IPS-18c (cell line): ENCODE data around the gene SGSM1.
A peak's percentile ranks its signal among the peaks of the same experiment; 100 is the strongest.

Experiments
- H3K4me3 ChIP-seq: 2 replicates; pipeline ENCODE4 v1.7.0; 2013; ENCODE audit warnings: low read depth, mild to moderate bottlenecking, low read length, moderate library complexity; ENCODE audit not compliant: insufficient read depth
- H3K9me3 ChIP-seq: one replicate; pipeline ENCODE4 v1.6.1; 2013; ENCODE audit warnings: mild to moderate bottlenecking, low read length, moderate library complexity; ENCODE audit not compliant: control insufficient read depth, insufficient read depth

Gene SGSM1

DNA sequence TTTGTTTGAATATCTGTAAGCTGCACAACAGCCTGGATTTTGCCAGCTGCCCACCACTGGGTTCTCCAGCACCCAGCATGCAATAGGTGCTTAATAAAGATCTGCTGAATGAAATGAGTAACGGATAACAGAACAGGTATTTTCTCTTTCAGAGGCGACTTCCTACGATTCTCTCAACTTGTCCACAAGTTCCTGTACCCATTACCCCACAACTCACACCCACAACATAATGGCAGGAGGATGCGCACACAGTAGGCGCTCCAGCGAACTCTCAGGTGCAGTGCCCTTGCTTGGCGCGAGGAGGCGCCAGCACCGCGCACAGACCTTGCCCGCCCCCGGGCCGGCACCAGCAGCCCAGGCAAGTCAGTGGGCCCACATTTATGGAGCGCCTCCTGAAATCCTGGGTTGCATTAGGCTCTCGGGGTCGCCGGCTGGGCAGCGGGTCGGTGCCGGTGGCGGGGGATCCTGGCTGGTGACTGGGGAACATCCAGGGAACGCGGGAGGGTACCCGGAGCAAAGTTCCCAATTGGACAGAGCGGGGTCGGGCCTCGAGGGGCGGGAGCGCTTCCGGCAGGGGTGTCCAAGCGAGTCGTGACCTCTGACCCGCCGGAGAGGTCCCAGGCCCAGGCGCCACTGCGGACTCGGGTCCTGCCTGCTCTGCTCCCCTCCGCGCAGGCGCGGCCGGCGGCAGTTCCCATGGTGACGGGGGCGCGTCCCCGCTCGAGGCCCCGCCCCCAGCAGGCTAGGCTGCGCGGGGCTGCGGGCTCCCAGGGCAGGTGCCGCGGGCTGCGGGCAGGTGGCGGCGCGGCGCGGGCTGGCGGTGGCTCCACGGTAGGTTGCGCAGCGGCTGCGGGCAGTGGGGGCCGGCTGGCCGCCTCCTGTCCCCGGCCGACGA, 146.2 kb downstream of the SGSM1 start, which contains the start of gene KIAA1671:
Gene KIAA1671, plus strand, starts transcription at position 775 of the 895 bp plus-strand sequence. CDS start 75,284 bp downstream, outside the sequence.
- H3K4me3 ChIP-seq, result peak within 1 kb of the TSS; percentile 91
- H3K9me3 ChIP-seq, result no peaks in the 10 kb centered on the region

DNA sequence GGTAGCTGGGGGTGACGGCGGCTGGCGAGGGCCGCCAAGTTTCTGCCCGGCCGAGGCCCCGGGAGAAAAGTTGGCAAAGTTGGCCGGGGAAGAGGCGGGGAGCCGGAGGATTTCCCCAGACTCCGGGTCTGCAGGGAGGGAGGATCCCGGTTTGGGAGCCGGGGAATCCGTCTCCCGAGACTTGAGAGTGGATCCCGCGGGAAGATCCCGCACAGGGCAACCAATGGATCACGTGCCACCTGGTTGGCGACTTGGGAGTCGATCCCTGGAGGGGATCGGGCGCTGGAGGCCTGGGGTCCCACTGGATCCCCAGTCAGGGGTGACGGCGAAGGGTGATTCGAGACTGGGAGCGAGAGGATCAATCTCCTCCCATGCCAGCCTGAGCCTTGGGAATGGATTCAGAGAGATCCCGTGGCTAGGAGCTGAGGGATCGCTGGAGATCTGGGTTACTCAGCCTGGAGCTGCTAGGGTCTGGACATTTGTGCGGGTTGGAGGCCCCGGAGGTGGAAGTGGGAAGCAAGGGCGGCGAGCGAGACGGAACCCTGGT, 146.9 kb downstream of the SGSM1 start:
- Histone ChIP-seq H3K4me3 (peak overlapping the region; percentile 91), H3K9me3 (no peaks in the 10 kb centered on the region)

GRCh38 chr22:24953384-24954113, 147.5 kb downstream of the SGSM1 start:
- peak overlapping the region; percentile 91 for H3K4me3 ChIP-seq
- H3K9me3 ChIP-seq, result no peaks in the 10 kb centered on the region

GRCh38 chr22:24954114-24954463, 148.1 kb downstream of the SGSM1 start:
- peak overlapping the region; percentile 91; the same call in 1 of the 2 replicates for H3K4me3 ChIP-seq

GRCh38 chr22:24954856-24955255, 148.8 kb downstream of the SGSM1 start:
- H3K4me3 ChIP-seq, result no peak overlapping the region
- no peaks in the 10 kb centered on the region for H3K9me3 ChIP-seq

More at GRCh38 chr22:24954114-24954463, 148.1 kb downstream of the SGSM1 start:
- H3K9me3 ChIP-seq, result no peaks in the 10 kb centered on the region

DNA sequence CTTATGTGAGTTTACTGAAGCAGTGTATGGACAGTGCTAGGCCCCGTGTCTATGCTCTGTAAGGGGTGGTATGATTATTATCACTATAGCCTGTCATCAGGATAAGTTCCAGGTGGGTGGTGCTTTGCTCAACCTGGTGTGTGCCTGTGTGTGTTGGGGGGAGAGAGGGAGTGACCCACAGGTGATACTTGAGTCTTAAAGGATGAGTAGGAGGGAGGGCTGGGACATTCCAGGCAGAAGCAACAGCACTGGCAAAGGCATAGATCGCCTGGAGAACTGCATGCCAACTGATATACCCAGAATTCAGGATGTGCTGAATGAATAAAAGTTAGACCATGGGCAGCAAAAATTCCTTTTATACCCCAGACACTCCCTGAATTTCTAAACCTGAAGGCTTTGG, 151.0 kb downstream of the SGSM1 start:
- no peak overlapping the region for H3K4me3 ChIP-seq
- no peaks in the 10 kb centered on the region for H3K9me3 ChIP-seq

GRCh38 chr22:24961217-24961844, 155.3 kb downstream of the SGSM1 start:
- no peak overlapping the region for H3K4me3 ChIP-seq
- H3K9me3 ChIP-seq, result no peaks in the 10 kb centered on the region

DNA sequence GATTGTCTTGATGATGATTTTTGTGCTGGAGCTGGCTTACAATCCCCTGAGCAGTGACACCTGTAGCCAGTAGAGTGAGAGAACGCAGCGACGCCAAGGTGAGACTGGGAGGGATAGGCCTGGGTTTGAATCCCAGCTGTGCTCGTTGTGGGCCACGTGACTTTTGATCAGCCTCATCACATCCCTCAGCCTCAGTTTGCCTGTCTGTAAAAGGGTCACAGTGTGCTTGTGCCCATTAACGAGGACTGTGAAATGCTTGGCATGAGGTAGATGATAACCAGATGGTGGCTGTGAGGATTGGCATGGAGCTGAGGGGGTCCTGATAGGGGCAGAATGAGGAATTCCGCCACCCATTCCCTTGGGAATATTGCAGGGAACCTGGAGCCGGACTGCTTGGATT, 156.1 kb downstream of the SGSM1 start:
- Histone ChIP-seq H3K9me3 (no peaks in the 10 kb centered on the region), H3K4me3 (no peak overlapping the region)

GRCh38 chr22:24962835-24963234, 156.8 kb downstream of the SGSM1 start:
- H3K4me3 ChIP-seq, result no peak overlapping the region
- no peaks in the 10 kb centered on the region for H3K9me3 ChIP-seq

- Histone ChIP-seq H3K4me3 (no peak overlapping the region), H3K9me3 (no peaks in the 10 kb centered on the region)
Observed at GRCh38 chr22:24964441-24964840, 158.4 kb downstream of the SGSM1 start.

DNA sequence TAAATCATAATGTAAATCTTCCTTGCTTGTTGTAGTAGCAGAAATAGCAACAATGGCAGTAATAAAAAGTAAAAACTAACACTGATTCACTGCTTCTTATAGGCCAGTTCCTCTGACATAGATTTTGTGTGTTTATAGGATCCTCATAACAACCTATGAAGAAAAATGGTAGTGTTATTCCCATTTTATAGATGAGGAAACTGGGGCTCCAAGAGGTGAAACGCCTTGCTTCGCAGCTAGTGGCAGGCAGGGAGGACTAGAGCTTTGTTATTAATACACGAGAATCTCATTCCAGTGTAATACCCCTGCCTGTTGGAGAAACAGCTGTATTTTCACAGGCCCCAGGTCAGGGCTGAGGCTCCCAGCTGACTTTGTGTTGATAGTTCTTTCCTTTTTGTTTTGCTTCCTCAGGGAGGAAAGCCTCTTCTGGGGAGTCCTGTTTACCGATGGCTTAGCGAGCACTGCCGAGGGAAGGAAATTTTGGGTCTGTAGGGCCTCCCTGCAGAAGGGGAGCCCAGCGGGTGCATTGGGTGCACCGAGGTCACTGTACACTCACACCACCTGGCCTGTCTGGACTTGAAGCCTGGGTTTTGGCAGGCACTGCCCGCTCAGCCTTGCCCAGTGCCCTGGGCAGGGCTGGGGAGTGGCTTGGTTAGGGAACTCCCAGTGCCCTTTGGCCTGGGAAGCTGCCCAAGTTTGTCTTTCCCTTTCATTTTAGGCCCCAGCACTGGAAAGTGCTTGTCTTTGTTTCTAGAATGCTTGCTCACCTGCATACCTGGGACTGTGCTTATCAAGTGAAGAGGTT, 160.0 kb downstream of the SGSM1 start:
- no peaks in the 10 kb centered on the region for H3K9me3 ChIP-seq
- no peak overlapping the region for H3K4me3 ChIP-seq

DNA sequence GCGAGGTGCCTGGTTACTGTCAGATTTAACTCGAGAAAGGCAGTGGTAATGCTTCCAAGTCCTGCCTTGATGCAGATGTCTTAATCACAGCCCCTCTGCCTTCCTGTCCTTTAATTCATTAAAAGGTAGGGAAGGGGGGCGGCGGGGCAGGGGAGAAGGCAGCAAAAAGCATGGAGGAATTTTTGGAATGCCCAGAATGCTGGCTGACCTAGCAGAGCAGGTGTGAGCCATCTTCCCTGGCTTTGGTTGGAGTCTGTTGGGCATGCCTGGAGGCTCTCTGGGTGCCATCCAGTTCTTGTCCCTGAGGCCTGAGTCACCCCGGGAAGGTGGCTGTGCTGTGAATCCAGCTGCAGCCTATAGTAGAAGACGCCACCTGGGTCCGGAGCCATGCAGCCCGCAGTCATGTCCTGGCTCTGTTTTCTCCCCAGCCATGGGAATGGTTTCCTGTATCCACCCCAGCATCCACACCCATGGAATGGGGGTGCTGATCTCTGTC, 162.1 kb downstream of the SGSM1 start:
- Histone ChIP-seq H3K9me3 (no peaks in the 10 kb centered on the region), H3K4me3 (no peak overlapping the region; the same call in 1 of the 2 replicates)

DNA sequence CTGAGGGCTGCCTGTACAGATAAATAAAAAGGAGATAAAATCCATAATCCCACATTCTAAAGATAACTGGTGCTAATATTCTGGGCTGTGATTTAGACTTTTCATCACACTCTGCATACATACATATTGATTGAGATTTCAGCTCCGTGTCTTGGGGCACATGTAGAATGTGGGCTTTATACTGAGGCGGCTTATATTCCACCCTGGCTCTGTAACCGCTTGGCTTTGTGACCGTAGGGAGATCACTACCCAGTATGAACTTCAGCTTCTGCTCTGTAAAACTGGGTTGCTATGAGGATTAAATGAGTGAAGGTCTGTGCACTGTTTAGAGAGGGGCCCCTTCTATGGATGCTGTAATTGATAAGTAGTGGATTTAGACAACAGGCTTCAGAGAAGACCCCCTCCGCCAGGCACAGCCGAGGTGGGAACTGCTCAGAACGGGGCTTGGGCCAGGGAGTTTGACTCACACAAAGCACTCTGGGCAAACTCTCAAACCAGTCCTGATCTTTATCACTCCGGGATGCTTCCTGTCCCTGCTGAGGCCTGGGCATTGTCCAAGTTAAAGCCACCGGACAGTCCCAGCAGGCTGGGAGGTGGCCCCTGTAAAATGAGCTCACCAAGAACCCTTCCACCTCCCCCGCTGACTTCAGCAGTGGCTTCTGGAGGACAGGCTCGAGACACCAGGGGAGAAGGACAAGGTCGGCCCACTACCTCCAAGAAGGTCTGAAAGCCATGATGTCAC, 163.7 kb downstream of the SGSM1 start:
- Histone ChIP-seq H3K9me3 (no peaks in the 10 kb centered on the region), H3K4me3 (no peak overlapping the region)

- H3K9me3 ChIP-seq, result no peaks in the 10 kb centered on the region
- H3K4me3 ChIP-seq, result no peak overlapping the region
Observed at GRCh38 chr22:24972369-24972768, 166.4 kb downstream of the SGSM1 start.

DNA sequence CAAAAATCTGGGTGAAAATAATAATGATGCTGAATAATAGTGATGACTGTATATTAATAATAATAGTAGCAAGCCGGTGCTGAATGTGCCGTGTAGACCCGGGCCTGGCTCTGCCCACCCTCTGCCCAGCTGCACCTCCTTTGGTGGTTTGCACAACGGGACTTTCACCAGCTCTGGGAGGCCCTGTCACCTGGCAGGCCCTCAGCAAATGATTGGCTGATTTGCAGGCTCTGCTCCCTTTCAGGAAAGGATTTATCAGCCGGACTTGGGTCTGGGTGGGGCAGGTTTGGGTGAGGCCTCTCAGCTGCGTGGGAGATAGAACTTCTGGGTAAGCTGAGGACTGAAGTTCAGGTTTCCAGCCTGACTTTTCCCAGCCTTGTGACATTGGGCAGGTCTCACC, 167.9 kb downstream of the SGSM1 start:
- Histone ChIP-seq H3K4me3 (no peak overlapping the region; the same call in 1 of the 2 replicates), H3K9me3 (no peaks in the 10 kb centered on the region)

- H3K9me3 ChIP-seq, result no peaks in the 10 kb centered on the region
Observed at GRCh38 chr22:24975125-24975640, 169.2 kb downstream of the SGSM1 start.

More at GRCh38 chr22:24975125-24975640, 169.2 kb downstream of the SGSM1 start:
- H3K4me3 ChIP-seq, result no peak overlapping the region
